ENCODE data around the gene ZNF586. TPM values are rescaled to one million over a fixed set of nuclear protein-coding genes. Genes with fewer than 3 reads are reported as not detected.
"Not testable (repeated sequence)": the region's sequence is repeated elsewhere in the genome, so short reads cannot be mapped to it uniquely, and the experiment has no call there.

Gene ZNF586
- total RNA-seq, result 8.5 and 15.7 TPM in 2 replicates

DNA sequence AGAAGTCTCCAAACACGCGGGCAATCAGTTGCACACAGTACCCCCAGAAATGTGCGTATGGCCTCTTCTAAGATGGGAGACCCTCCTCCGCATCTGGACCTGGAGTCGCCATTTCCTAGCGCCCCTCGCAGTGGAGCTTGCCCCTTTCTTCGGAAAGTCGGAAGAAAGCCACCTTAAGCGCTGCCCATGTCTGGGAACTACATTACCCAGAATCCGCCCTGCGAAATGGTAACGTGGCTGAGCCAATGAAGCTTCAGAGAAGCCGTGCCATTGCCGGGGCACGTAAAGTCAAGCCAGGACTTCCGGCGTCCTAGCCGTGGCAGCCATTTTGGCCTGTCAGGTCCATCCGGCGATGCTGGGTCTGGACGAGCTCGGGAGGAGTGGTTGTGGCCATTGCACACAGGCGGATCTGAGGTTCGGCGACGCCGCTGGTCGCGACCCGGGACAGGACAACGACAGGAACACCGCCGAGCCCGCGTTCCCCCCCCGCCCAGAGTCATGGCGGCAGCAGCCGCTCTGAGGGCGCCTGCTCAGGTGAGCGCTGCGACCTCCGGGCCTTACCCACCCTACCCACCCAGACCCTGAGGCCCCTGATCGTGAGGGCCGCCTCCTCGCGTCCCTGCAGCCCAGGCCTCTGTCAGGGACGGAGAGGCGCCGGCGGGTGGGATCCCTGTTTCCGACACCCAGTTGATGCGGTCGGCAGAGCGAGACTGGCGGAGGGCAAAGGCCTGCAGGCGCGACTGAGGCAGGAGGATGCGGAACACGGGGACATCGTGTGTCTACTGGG, at the start of gene ZNF586:
ZNF586 (plus strand) TSS at position 332 of the 787 bp plus-strand sequence; CDS start at position 499, 167 bp downstream.
- DNase-seq (ENCODE audit: low read depth in 2 of 2), result peak; percentile 95 to 96

DNA sequence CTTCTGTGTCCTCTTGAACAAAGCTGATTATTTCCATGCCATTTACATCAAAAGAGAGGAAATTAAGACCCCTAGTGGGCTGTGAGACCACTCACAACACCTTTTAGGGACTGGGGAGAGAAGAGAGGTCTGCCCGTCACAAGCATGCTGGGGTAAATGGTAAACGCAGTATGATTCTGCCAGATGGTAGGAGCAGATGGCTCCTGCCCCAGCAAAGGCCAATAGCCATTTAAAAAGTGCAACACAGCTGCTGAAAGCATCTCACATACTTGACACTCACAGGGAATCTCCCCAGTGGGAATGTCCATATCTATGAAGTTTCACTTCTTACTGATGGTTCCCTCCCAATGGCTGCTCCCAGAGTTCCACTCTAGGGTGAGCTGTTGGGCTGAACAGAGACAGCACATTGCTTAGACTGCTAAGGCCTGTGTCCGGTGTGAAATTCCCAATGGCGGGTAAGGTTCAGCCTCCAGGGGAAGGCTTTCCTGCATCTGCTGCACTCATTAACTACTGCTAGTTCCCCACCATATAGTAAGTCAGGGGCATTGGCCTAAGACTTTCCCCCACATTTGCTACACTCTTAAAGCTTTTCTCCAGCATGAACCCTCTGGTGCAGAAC, 49.5 kb upstream of the ZNF586 start:
- DNase-seq (ENCODE audit: low read depth in 2 of 2), result no peak

DNA sequence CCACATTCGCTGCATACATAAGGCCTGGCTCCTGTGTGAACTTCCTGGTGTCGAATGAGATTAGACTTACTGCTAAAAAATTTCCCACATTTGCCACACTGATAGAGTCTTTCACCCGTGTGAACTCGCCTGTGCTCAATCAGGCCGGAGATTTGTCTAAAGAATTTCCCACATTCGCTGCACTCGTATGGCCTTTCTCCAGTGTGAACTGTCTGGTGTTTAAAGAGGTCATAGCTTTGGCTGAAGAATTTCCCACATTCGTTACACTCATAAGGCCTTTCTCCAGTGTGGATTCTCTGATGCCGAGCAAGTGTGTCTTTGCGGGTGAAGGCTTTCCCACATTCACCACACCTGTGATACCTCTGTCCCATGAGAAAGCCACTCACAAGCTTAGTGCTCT, 48.6 kb upstream of the ZNF586 start:
- no peak for DNase-seq (ENCODE audit: low read depth in 2 of 2)

GRCh38 chr19:57738320-57738719, 31.2 kb upstream of the ZNF586 start:
- peak; percentile 33 to 50 for DNase-seq (ENCODE audit: low read depth in 2 of 2)

GRCh38 chr19:57738770-57739169, 30.7 kb upstream of the ZNF586 start:
- not testable (repeated sequence) for DNase-seq (ENCODE audit: low read depth in 2 of 2)

DNA sequence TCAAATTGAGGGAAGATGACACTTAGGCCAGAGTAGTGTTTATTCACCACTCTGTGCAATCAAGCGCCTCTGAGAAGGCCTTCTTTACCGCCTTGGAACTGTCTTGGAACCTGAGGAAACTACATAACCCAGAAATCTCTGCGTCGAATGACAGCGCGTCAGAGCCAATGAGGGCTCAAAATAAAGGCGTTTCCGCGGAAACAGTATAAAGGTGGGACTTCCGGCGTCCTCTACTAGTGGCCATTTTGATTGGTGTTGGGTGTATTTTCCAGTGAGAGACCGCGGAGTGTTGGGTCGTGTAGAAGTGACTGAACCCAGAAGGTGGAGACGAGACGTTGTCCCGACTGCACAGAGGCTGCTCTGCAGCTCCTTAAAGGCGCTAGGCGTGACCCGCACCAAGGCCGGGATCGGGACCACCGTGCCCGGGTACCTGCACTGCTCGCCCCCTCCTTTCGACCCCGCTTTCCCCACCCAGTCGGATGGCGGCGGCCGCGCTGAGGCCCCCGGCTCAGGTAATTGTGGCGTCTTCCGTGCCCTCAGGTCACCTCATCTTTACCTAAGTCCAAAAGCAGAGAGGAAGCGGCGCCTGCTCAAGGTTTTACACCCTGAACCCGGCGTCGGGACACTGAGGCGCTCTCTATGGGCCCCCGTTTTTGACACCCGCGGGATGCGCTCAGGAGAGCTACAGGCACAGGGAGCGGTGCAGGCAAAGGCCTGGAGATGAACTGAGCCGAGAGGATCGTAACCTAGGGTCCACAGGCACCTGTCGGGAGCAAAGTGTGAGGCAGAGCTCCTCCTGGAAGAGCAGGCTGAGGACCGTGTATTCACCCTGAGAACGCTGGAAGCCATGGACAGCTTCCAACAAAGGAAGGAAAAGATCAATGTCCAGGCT, 22.6 kb upstream of the ZNF586 start, which contains the start of gene ZNF776:
ZNF776 (plus strand) TSS at position 236 of the 892 bp plus-strand sequence; CDS start at position 480, 244 bp downstream.
- peak; percentile 88 to 90 for DNase-seq (ENCODE audit: low read depth in 2 of 2)

DNA sequence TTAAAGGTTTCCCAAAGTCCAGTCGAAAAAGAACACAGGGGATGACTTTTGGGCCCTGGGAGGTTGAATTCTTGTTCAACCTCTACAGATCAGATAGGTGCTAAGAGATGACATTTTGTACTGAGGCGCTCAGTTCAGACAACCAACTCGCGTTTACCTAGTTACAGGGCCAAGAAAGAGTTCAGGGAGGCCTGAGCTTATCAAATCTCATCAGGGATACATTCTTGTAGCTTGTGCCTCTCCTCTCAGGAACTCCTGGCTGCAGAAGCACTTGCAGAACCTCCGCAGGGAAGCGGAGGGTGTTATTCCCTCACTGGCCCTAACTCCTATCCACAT, 22.0 kb upstream of the ZNF586 start:
- no peak for DNase-seq (ENCODE audit: low read depth in 2 of 2)

- no peak for DNase-seq (ENCODE audit: low read depth in 2 of 2)
Observed at GRCh38 chr19:57748029-57748428, 21.4 kb upstream of the ZNF586 start.

DNA sequence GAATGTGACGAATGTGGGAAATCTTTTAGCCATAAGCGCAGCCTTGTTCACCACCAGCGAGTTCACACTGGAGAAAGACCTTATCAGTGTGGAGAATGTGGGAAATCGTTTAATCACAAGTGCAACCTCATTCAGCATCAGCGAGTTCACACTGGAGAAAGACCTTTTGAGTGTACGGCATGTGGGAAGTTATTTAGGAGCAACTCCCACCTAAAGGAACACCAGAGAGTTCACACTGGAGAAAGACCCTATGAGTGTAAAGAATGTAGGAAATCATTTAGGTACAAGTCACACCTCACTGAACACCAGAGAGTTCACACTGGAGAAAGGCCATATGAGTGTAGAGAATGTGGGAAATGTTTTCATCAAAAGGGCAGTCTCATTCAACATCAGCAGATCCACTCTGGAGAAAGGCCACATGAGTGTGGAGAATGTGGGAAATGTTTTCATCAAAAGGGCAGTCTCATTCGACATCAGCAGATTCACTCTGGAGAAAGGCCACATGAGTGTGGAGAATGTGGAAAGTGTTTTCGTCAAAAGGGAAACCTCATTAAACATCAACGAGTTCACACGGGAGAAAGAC, 15.3 kb upstream of the ZNF586 start:
- no peak for DNase-seq (ENCODE audit: low read depth in 2 of 2)

DNA sequence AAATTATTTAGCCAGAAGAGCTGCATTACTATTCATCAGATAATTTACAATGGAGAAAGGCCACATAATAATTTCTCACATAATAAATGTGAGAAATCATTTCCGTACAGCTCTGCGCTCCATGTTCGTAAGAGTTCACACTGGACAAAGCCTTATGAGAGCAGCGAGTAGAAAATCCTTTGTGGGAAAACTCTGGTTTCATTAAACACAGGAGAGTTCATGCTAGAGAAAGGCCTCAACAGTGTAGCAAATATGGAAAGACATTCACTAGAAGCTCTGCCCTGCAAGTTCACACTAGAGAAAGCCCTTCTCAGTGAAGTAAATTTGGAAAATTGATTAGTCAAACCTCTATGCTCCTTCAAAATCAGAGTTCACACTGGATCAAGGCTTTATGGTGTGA, 14.4 kb upstream of the ZNF586 start:
- DNase-seq (ENCODE audit: low read depth in 2 of 2), result no peak

DNA sequence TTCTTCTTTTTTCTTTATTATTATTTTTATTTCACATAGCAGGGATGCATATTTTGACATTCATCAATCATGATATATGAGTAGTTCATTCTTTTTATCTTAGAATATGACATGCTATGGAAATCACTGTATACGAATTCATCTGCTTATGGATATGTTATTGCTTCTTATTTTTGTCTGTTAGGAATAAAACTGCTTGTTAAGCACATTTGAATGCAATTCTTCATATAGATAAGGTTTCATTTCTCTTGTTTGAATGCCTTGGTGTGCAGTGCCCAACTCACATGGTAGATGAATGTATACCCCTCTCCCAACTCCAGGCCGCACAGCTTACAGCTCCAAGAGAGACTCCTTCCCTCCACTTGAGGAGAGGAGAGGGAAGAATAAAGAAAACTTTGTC, 11.5 kb upstream of the ZNF586 start:
- DNase-seq (ENCODE audit: low read depth in 2 of 2), result no peak

DNA sequence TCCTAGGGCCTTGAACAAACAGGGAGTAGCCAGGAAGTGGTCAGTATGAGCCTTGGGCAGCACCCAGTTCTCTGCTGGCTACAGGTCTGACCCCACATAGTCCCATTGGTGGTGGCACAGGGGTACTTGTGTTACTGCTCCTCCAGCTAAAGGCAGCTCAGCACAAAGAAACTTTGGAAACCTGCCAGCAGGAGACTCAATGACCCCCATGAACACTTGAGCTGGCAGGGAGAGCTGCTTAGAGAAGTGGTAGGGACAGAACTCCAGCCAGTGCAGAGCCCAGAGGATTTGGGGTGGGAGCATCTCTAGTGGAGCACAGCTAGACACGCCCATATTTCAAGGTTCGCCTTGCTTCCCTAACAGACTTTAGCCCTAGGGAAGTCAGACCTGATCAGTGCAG, 10.4 kb upstream of the ZNF586 start:
- no peak for DNase-seq (ENCODE audit: low read depth in 2 of 2)

GRCh38 chr19:57771417-57771816, 1.9 kb downstream of the ZNF586 start:
- no peak for DNase-seq (ENCODE audit: low read depth in 2 of 2)

- no peak for DNase-seq (ENCODE audit: low read depth in 2 of 2)
Observed at GRCh38 chr19:57773488-57773887, 4.0 kb downstream of the ZNF586 start.

- no peak for DNase-seq (ENCODE audit: low read depth in 2 of 2)
Observed at GRCh38 chr19:57776764-57777296, 7.4 kb downstream of the ZNF586 start.

DNA sequence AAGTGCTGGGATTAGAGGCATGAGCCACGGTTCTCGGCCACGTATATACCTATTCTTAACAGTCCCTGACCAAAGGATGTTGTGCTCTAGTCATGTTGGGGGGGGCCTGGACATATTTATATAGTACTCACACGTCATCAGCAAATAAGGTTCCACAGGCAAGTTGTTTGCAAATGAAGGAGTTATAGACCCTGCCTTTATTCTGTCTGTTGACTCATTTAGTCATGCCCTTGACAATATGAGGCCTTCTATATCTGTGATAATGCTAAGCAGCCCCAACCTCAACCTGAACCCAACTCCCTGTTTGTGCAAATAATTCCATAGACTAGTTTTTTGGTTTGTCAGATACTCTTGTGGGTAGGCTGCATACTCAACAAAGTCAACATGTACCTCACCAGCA, 8.9 kb downstream of the ZNF586 start:
- no peak for DNase-seq (ENCODE audit: low read depth in 2 of 2)

- no peak for DNase-seq (ENCODE audit: low read depth in 2 of 2)
Observed at GRCh38 chr19:57779220-57779845, 9.9 kb downstream of the ZNF586 start.

DNA sequence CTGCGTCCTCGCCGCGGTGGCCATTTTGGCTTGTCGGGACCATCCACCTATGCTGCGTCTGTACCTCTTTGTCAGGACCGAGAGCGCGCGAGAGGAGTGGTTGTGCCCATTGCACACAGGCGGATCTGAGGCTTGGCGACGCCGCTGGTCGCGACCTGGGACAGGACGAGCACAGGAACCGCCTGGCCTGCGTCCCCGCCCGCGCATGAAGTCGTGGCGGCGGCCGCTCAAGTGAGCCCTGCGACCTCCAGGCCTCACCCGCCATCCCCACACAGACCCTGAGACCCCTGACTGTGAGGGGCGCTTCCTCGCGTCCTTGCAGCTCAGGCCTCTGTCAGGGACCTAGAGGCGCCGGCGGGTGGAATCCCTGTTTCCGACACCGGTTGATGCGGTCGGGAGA, 16.8 kb downstream of the ZNF586 start:
- DNase-seq (ENCODE audit: low read depth in 2 of 2), result no peak

DNA sequence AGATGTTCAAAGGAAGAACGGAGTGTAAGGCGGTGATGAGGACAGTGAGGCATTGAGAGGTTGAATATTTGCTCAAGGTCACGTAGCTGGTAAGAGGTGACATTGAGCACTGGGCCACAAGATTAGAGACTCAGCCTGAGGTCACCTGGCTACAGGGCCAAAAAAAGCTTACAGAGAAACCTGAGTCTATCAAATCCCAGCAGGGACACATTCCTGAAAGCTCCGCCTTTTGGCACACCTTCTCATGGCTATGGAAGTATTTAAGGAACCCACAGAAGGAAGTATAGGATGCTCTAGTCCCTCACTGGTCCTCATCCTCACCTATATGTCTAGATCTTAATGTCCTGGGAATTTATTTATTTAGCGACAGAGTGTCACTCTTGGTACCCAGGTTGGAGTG, 17.4 kb downstream of the ZNF586 start:
- DNase-seq (ENCODE audit: low read depth in 2 of 2), result no peak

GRCh38 chr19:57788114-57788692, 18.7 kb downstream of the ZNF586 start:
- DNase-seq (ENCODE audit: low read depth in 2 of 2), result no peak

GRCh38 chr19:57789288-57789687, 19.8 kb downstream of the ZNF586 start:
- DNase-seq (ENCODE audit: low read depth in 2 of 2), result no peak

All from lung microvascular endothelial cell (primary cell).